ENCODE measurements around the gene SLC7A6.

- TF ChIP-seq EZH2 (IDR thresholded peaks at IDR 0.05; ENCODE audit: borderline replicate concordance, low read depth, low read length, severe bottlenecking) (no peak), CTCF (IDR thresholded peaks at IDR 0.05; ENCODE audit: borderline replicate concordance, extremely low read depth, low read length, poor library complexity, severe bottlenecking) (no peak)
Observed at GRCh38 chr16:68249371-68249770, 15.0 kb upstream of the SLC7A6 start.

All from DND-41 (cell line).